Spinal cord (tissue), 10 donors: ENCODE measurements around the gene SWAP70. TPM values are rescaled to one million over a fixed set of nuclear protein-coding genes. Genes with fewer than 3 reads are reported as not detected.
"Not testable (repeated sequence)": the region's sequence is repeated elsewhere in the genome, so short reads cannot be mapped to it uniquely, and the experiment has no call there.

ENCODE experiments used
- DNase-seq, 6 donors: peaks; one replicate each; pipeline versions ENCODE4 v3.0.0 to v3.0.0-alpha.2; 2013 to 2015; ENCODE audit warnings: low spot score in 6 of 6, low read depth in 4 of 6
- H3K27ac ChIP-seq: one replicate; pipeline ENCODE4 v1.5.1; 2013; ENCODE audit warnings: low read depth, low read length, control low read depth
- H3K27me3 ChIP-seq: one replicate; pipeline ENCODE4 v1.6.1; 2013; ENCODE audit warnings: low read length; ENCODE audit not compliant: control insufficient read depth, insufficient read depth
- H3K36me3 ChIP-seq: one replicate; pipeline ENCODE4 v1.6.1; 2013; ENCODE audit warnings: low read length; ENCODE audit not compliant: control insufficient read depth, insufficient read depth
- H3K4me1 ChIP-seq: one replicate; pipeline ENCODE4 v1.6.1; 2013; ENCODE audit warnings: low read length; ENCODE audit not compliant: control insufficient read depth, insufficient read depth
- H3K4me3 ChIP-seq: one replicate; pipeline ENCODE4 v1.5.1; 2013; ENCODE audit warnings: low read depth, low read length, control low read depth
- H3K9me3 ChIP-seq: one replicate; pipeline ENCODE4 v1.6.1; 2013; ENCODE audit warnings: low read length; ENCODE audit not compliant: control insufficient read depth, insufficient read depth
- WGBS: methylation state at CpG from one replicate; pipeline ENCODE4 v1.1.5; 2013; ENCODE audit warnings: missing lambda C conversion rate; ENCODE audit not compliant: insufficient coverage; 5-methylcytosine and 5-hydroxymethylcytosine counted together
- polyA plus RNA-seq, 2 donors: library from polyadenylated mRNA; unstranded; fragments of 120-200 nt; gene quantifications; one replicate each; pipeline ENCODE4 v1.2.1, GENCODE V29; 2013; ENCODE audit not compliant: insufficient read length in 2 of 2
- total RNA-seq, 2 donors: library from RNA; depleted of rRNA in 1 of 2; stranded (reverse); fragments of 120-200 nt in 1 of 2; fragments of >200 nt in 1 of 2; gene quantifications; one replicate each; pipeline versions ENCODE4 v1.2.3 to v1.2.4, GENCODE V29; 2013 to 2014
- donor health status: healthy.

Gene SWAP70
- total and polyA plus RNA-seq, 4 donors, result 15.0 to 28.4 (median 20.4) TPM

DNA sequence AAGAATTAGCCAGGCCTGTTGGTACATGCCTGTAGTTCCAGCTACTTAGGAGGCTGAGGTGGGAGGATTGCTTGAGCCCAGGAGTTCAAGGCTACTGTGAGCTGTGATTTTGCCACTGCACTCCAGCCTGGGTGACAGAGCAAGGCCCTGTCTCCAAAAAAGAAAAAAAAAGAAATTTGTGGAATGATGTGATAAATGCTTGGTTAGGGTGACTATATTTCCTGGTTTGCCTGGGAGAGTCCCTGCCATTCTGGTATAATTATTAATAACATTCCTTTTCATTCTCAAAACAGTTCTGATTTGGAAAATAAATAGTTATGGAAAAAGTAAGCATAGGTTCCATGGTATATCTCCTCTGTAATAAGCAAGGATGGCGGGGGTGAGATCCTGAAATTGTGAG is 74.8 kb downstream of the SWAP70 start:
- Histone ChIP-seq H3K4me3 (no peak overlapping the region), H3K36me3 (peaks cover 21% of the 10 kb centered on the region), H3K27ac (peak overlapping the region; percentile 47), H3K27me3 (no peaks in the 10 kb centered on the region), H3K9me3 (peaks cover 2% of the 10 kb centered on the region), H3K4me1 (peaks cover 4% of the 10 kb centered on the region)
- WGBS, result 100% methylated on average over 1 of the region's 1 CpG
- no peak for DNase-seq

DNA sequence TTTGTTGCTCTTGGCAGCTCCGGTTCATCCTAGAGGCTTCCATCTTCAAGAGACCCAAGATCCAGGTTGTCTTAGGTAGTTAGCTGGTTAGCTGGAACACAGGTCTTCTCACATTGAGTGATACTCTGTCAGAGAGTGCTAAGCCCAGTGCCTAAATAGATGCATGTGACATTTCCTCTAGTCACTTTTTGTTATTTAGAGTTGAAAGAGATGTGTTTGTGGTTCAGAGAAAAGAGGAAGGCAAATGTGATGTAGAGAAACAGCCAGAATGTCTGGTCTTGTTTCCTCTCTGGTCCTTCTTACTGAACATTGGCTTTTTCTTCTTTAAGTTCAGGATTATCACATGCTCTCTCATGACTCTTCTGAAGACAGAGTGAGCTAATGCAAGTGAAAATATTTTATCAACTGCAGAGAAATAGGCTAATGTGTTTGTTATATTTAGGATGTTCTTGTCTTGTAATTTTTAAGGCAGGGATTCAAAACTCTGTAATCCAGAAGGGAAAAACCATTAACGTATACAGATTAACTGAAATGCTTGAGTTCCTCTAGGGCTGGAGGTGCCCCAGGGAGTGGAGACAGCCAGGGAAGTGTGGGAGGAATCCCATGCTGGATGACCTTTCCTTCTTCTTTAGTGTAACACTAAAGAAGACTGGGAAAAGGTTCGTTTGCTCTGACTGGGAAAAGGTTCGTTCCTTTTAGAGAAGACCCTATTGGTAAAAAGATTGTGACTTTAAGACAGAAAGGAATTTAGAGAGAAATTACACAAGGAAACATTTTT is 75.4 kb downstream of the SWAP70 start:
- no peaks in the 10 kb centered on the region for H3K27me3 ChIP-seq
- peak overlapping the region; percentile 47 for H3K27ac ChIP-seq
- peaks cover 2% of the 10 kb centered on the region for H3K9me3 ChIP-seq
- peaks cover 21% of the 10 kb centered on the region for H3K36me3 ChIP-seq
- DNase-seq, result no peak
- H3K4me3 ChIP-seq, result no peak overlapping the region
- 90% methylated on average over 3 of the region's 4 CpGs for WGBS
- peaks cover 4% of the 10 kb centered on the region for H3K4me1 ChIP-seq

DNA sequence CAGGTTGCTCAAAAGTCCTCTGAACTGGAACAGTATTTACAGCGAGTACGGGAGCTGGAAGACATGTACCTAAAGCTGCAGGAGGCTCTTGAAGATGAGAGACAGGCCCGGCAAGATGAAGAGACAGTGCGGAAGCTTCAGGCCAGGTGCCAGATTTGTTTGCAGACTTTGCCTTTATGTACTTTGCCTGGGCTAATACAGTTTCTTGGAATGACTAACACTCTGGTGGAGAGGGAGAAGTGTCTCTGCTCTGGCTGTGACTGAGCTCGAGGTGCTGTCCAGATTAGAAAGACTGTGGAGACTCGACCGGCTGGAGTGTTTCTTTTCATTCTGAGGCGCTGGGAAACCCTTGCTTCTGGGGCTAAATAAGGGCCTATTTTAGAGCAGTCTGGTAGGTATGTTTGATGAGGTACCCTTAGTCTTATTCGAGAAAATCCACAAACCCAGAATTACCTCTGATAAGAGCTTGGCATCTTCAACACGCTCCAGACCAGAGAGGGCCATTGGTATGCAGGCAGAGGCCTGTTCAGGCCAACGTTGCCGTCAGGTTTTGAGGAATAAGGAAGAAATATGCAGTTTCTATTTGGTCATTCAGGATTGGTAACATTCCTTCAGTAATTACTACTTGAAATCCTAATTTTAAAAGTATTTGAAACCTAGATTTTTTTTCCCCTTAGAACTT is 76.5 kb downstream of the SWAP70 start:
- WGBS, result 91% methylated on average over 8 of the region's 12 CpGs
- H3K27ac ChIP-seq, result peak overlapping the region; percentile 17
- peaks cover 4% of the 10 kb centered on the region for H3K4me1 ChIP-seq
- H3K27me3 ChIP-seq, result no peaks in the 10 kb centered on the region
- H3K36me3 ChIP-seq, result peaks cover 21% of the 10 kb centered on the region
- H3K9me3 ChIP-seq, result peaks cover 2% of the 10 kb centered on the region
- no peak for DNase-seq
- H3K4me3 ChIP-seq, result no peak overlapping the region

DNA sequence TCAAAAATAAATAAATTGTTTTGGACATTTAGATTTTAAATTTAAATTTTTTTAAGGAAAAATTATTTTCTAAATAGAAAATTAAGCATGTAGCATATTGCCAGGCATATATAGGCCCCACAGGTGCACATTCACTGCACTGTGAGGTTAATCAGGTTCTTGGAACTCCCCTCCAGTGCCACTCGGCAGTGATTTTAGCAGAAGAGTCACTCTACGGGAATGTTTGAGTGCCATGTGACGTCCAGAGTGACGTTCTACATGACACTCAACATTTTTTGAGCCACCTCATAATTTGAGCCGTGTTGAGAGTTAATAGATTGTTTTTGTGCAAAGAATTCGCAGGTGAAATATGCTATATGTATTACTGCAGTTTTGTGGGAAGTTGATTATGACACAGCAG is 77.4 kb downstream of the SWAP70 start:
- H3K27ac ChIP-seq, result no peak overlapping the region
- no peaks in the 10 kb centered on the region for H3K27me3 ChIP-seq
- H3K9me3 ChIP-seq, result peaks cover under 1% of the 10 kb centered on the region
- no peak for DNase-seq
- peaks cover 9% of the 10 kb centered on the region for H3K4me1 ChIP-seq
- peaks cover 21% of the 10 kb centered on the region for H3K36me3 ChIP-seq
- 100% methylated on average over 1 of the region's 6 CpGs for WGBS
- H3K4me3 ChIP-seq, result no peak overlapping the region

DNA sequence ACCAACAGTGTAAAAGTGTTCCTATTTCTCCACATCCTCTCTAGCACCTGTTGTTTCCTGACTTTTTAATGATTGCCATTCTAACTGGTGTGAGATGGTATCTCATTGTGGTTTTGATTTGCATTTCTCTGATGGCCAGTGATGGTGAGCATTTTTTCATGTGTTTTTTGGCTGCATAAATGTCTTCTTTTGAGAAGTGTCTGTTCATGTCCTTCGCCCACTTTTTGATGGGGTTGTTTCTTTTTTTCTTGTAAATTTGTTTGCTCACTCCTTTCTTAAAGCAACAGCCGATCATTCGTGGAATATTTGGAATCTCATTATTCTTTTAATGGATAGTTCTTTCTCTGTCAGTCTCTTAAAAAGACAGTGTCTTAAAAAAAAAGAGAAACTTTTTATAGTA is 79.6 kb downstream of the SWAP70 start:
- not testable (repeated sequence) for DNase-seq, H3K9me3 ChIP-seq, H3K27ac ChIP-seq, H3K4me3 ChIP-seq, H3K27me3 ChIP-seq
- no CpG with 5 or more reads among the region's 3 CpGs for WGBS
- peaks cover 11% of the 10 kb centered on the region for H3K4me1 ChIP-seq
- H3K36me3 ChIP-seq, result peaks cover 15% of the 10 kb centered on the region

DNA sequence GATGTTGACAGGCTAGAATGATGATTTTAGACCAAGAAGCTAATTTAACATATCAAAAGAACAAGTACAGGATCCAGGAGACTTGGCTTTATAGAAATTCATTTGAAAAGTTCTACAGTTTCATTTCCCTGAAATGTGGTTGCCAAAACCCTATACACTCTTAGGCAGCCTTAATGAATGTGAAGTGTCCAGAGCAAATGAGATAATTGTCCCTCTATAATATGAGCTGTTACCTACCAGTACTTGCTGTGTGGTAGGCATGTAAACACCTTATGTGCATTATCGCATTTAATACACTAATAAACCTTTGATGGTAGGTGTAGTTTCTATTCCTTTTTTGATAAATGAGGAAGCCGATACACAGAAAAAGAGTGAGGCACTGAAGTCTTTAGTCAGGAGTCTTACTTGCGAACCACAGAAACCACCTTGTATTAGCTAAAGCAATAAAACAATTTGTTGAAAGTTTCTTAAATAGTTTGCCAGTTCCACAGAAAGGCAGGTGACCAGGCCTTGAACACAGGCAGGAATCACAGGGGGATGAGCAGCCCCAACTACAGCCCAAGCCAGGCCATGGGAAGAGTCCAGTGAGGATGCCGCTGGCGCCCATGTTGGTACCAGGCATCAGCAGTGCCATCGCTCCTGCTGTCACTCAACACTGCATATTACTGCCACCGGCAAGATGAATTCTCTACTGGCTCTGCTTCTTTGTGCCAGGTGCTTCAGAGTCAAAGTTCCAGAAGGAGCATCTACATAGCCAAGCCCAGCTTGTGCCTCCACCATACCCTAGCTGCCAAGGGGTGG is 81.7 kb downstream of the SWAP70 start:
- Histone ChIP-seq H3K27ac (no peak overlapping the region), H3K9me3 (no peaks in the 10 kb centered on the region), H3K36me3 (peaks cover 9% of the 10 kb centered on the region), H3K4me3 (no peak overlapping the region), H3K27me3 (no peaks in the 10 kb centered on the region), H3K4me1 (peaks cover 9% of the 10 kb centered on the region)
- 86% methylated on average over 4 of the region's 7 CpGs for WGBS
- DNase-seq, result no peak

DNA sequence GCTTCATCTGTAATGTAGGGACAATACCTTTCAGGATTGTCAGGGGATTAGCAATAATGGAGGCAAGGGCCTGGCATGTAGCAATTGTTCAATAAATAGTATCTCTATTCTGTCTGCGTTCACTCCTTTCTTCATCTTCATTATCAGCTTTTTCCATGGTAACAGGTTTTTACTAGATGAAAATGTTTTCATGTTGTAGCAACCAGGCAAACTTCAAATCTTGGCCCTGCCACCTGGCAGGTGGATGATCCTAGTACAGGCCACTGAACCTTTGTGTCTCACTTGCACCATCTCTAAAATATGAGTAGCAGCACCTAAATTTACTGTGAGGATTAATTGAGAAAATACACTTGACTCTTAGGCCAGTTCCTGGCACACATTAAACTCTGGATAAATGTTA is 83.4 kb downstream of the SWAP70 start:
- Histone ChIP-seq H3K36me3 (peaks cover 6% of the 10 kb centered on the region), H3K9me3 (no peaks in the 10 kb centered on the region), H3K4me1 (peaks cover 9% of the 10 kb centered on the region), H3K4me3 (no peak overlapping the region), H3K27me3 (no peaks in the 10 kb centered on the region), H3K27ac (no peak overlapping the region)
- no CpG with 5 or more reads among the region's 1 CpG for WGBS
- DNase-seq, result no peak

DNA sequence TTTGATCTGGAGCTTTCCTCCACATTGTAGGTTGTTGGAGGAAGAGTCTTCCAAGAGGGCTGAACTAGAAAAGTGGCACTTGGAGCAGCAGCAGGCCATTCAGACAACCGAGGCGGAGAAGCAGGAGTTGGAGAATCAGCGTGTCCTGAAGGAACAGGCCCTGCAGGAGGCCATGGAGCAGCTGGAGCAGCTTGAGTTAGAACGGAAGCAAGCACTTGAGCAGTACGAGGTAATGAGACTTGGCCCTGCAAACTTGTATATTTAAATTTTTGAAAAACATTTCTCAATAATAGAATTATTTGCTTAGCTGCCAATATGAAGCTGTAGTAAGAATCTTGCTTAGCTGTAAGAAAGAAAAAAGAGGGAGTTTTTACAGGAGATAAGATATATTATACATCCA is 84.0 kb downstream of the SWAP70 start:
- no peak overlapping the region for H3K27ac ChIP-seq
- H3K36me3 ChIP-seq, result peaks cover 3% of the 10 kb centered on the region
- 51% methylated on average over 3 of the region's 5 CpGs for WGBS
- no peak for DNase-seq
- H3K4me1 ChIP-seq, result peaks cover 9% of the 10 kb centered on the region
- H3K9me3 ChIP-seq, result no peaks in the 10 kb centered on the region
- H3K4me3 ChIP-seq, result no peak overlapping the region
- H3K27me3 ChIP-seq, result no peaks in the 10 kb centered on the region

DNA sequence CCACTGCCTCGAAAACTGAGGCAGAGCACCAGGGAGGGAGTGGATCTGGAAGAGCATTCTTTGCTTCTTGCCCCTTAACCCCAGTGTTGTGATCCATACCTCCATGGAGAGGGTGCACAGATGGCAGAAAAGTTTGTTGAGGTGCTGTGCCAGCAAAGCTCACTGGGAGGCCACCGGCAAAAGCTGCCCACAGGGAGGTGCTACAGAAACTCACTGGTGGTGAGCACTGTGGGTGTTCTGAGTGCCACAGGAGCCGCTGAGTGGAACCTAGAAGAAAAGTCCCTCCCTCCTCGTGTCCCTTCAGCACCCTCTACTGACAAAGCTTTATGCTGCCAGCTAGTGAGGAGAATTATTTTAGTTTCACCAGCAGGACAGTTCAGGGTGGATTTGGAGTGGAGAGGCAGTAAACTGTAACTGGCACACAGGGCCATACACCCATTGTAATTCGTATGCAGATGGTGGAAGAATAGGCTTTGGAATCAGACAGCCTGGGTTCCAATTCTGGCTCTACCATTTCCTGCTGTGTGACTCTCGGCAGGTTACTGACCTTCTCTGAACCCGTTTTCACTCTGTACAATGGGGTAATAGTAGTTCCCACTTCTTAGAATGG is 84.6 kb downstream of the SWAP70 start:
- Histone ChIP-seq H3K36me3 (peaks cover 3% of the 10 kb centered on the region), H3K9me3 (no peaks in the 10 kb centered on the region), H3K4me3 (no peak overlapping the region), H3K27ac (peak overlapping the region; percentile 33), H3K4me1 (peaks cover 9% of the 10 kb centered on the region), H3K27me3 (no peaks in the 10 kb centered on the region)
- WGBS, result 52% methylated on average over 3 of the region's 7 CpGs
- peak in 3 of 6 donors; percentile 26 to 72 (median 58) for DNase-seq
